ENCODE data around the gene CRKL.

Gene CRKL

DNA sequence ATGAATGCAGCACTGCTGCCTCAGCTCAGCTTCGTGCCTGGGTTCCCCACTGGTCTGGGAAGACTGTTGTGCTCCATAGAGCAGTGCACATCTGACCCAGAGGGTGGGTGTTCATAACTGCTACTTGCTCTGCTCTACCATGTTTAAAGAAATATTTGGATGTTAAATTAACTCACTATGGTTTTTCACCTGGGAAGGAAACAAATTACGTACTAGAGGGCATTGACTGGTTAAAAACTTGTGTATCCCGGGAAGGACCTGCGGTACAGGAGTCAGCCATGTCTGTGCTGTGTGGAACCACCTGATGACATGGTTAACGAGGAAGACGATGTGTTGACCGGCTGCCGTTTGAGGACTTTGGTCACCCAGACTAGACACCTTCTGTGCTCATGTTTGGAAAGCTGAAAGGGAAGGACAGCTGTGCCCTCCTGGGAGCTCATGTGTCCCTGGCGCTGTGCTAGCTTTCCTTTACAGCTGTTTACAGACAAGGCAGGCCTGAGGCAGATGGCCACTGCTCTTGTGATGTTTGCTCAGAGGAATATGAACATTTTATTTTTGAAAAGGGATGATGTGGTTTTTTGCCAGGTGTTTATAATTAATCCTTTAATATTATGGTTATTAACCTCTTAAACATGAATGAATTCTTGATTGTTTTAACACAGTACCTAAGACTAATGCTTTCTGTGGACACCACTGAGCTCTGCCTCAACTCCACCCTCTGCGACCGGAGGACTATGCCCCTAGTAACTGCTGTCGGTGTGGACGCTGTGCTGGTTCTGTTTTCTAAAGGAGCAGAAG is 35.5 kb downstream of the CRKL start:
- DNase-seq (ENCODE audit: low spot score), result no peak

DNA sequence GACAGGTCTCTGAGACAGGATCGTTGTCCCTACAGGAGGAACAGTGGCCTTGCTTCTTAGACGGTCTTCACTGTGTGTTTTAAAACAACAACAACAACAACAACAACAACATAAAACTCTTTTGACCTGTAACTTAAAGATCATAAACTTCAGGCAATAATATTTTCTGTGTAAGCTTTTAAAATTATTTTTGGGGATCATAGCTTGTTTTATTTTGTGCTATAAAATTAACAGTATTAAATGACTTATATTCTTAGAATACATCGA is 36.1 kb downstream of the CRKL start:
- DNase-seq (ENCODE audit: low spot score), result no peak

DNA sequence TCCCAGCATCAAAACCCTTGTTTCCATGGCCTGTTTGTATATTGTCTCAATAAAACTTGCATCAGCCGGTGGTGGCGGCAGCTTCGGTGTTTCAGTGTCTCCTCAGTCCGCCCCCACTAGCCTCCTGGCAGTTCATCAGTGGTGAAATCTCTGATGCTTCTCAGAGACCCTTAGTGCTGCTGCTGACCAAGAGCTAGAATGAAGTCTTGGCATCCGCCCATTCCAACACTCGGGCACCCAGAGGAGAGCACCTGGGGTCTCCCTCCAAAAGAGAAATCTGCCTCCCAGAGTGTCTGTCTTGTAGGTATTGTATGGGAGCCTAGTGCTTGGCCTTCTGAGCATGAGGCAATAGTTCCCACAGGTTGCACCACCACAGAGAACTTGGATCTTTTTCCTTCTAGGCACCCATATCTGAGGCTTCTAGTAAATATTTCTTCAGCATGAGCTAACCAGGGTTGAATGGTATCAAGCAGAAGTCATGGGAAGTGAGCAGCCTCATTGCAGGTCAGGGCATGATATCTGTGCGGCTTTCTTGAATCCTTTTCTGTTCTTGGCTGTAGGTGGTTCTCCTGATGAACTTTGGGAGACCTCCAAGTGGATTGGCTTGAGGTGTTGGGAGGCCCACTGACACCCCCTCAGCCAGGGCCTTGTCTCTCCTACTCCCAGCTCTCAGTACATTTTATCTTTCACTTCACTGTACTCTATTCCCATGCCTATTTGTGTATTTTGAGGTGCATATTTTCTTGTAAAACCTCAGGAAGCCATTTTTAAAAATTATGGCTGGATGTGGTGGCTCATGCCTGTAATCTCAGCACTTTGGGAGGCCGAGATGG is 36.7 kb downstream of the CRKL start:
- no peak for DNase-seq (ENCODE audit: low spot score)

DNA sequence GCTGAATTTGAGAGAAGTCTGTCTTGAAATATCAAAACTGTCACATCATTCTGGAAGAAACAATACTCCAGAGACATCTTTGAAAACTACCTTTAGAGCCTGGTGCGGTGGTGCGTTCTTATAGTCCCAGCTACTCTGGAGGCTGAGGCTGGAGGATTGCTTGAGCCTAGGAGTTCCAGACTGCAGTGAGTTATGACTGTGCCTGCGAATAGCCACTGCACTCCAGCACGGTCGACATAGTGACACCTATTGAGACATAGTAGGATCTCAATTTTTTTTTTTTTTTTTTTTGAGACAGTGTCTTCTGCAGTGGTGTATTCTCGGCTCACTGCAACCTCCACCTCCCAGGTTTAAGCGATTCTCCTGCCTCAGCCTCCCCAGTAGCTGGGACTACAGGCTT is 38.3 kb downstream of the CRKL start:
- DNase-seq (ENCODE audit: low spot score), result no peak

DNA sequence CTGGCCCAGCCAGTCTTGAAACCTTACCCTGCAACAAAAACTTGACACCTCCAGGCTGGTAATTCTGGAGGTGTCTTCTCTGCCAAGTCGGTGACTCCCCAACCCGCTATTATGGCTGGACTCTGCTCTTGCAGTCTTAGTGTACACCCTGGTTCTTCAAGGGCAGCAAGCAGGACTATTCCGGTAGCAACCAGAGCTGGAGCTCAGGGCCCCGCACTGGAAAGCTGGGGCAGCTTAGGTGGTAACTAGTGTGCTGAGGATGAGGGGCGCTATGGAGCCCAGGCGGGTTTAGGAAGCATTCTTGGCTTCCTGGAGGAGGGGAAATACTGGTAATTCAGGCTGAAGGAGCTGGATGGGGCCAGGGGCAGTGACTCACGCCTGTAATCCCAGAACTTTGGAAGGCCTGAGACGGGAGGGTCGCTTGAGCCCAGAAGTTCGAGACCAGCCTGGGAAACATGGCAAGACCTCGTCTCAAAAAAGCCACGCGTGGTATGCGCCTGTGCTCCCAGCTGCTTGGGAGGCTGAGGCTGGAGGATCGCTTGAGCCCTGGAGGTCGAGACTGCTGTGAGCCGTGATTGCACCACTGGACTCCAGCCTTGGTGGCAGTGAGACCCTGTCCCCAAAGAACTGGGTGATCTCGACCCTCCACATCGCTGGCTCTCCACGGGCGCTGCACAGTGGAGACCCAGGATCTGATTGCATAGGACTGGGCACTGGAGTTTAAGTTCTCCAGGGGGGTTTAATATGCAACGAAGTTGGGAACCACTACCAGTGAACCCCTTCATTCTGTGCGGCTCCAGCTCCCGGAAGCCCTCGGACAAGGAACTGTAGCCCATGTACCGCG is 39.3 kb downstream of the CRKL start:
- DNase-seq (ENCODE audit: low spot score), result no peak

DNA sequence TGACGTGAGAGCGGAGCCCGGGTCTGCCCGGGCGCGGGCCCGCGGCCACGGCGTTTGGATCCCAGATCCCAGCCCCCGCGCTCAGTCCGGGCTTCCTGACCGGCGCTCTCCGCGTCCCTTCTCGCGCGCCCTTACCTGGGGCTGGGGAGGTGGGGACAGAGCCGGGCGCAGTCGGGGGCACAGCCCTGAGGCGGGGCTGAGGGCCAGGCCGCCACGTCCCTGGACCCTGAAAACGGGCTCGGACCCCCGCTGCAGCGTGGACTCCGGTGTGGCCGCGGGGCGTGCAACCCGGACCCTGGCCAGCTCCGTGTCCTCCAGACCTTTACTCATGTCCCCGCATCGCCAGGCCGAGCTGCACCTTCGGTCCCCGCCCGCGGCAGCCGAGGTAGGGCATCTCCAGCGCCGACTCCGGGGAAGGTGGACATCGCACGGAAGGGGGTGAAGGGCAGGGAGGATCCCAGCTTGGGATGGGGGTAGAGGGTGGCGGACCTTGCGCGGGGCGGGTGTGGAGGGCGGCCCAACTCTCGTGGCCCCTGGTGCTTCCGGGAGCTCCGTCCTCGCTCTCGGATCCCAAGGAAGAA is 40.0 kb downstream of the CRKL start:
- DNase-seq (ENCODE audit: low spot score), result no peak

DNA sequence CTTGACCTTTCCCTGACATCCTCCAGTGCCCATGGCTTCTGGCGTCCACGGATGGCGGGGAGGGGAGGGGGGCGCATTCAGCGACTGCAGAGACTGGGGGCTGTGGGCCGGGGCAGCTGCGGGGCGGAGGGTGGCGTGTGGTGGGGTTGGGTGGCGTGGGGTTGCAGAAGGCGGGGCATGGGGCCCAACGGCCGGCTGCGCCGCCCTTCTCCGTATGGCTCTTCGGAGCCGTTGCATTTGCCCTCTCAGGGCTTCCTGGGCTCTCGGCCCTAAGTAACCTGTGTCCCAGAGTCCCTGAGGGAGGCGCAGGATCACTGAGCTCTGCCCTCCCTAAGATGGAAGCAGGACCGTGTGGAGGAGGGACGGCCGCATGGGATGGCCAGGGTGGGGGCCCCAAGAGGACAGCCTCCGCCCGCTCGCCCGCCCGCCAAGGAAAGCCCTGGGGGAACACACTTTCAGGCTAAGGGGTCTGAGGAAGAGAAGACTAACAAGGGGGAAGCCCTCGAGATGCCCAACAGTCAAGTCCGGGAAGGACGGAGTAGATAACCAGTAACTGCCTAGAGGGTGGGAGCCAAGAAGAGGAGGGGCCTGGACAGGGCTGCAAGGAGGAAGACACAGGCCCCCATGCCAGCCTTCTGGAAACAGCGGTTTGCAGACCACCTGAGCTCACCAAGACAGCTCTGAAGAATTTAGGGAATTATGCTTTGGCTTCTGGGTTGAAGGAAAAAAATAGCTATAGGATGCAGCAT is 40.6 kb downstream of the CRKL start:
- no peak for DNase-seq (ENCODE audit: low spot score)

DNA sequence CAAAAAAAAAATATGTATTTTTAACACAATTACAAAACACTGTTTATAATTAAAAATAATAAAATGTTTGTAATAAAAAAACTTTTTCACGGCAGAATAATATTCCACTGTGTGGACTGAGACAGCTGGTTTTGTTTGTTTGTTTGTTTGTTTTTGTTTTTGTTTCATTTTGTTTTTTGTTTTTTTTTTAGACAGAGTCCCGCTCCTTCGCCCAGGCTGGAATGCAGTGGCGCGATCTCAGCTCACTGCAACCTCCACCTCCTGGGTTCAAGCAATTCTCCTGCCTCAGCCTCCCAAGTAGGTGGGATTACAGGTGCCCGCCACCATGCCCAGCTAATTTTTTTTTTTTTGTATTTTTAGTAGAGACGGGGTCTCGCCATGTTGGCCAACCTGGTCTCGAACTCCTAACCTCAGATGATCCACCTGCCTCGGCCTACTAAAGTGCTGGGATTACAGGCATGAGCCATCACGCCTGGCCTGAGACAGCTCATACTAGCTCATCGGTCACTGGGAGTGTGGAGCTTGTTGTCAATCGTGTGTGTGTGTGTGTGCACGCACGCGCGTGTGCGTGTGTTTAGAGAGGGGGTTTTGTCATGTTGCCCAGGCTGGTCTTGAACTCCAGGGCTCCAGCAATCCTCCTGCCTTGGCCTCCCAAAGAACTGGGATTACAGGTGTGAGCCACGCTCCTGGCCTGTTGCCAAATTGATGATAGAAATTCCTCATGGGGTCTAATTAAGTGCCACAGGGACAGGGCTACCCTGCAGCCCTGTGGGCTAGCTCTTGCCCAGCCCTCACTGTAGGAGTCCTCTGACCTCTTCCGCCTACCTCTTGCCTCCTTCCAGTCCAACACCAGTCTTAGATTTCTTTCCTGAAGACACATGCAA is 42.6 kb downstream of the CRKL start:
- no peak for DNase-seq (ENCODE audit: low spot score)

DNA sequence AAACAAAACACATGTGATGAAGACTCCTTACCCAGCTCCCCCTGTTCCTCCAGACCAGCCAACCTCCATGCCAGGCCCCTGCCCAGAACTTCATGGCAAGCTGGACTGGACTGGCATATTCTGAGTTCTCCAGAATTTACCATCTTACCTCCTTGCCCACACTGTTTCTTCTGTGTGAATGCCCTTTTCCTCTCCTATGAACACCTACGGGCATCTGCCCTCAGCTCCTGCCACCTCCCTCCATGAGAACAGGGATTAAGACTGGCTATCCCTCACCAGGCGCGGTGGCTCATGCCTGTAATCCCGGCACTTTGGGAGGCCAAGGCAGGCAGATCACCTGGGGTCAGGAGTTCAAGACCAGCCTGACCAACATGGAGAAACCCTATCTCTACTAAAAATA is 43.4 kb downstream of the CRKL start:
- no peak for DNase-seq (ENCODE audit: low spot score)

DNA sequence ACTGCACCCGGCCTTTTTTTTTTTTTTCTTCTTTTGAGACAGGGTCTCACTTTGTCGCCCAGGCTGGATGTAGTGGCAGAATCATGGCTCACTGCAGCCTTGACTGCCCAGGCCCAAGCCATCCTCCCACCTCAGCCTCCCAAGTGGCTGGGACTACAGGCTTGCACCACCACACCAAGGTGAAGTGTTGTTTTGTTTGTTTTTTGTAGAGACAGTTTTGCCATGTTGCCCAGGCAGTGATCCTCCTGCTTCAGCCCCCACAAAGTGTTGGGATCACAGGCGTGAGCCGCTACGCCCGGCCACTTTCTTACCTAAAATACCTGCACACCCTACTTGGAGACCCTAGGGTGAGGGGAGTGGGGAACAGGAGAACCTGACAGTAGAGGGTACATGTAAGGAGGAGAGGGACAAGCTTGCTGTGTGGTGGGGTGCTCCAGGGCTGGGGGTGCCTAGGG is 45.3 kb downstream of the CRKL start:
- no peak for DNase-seq (ENCODE audit: low spot score)

DNA sequence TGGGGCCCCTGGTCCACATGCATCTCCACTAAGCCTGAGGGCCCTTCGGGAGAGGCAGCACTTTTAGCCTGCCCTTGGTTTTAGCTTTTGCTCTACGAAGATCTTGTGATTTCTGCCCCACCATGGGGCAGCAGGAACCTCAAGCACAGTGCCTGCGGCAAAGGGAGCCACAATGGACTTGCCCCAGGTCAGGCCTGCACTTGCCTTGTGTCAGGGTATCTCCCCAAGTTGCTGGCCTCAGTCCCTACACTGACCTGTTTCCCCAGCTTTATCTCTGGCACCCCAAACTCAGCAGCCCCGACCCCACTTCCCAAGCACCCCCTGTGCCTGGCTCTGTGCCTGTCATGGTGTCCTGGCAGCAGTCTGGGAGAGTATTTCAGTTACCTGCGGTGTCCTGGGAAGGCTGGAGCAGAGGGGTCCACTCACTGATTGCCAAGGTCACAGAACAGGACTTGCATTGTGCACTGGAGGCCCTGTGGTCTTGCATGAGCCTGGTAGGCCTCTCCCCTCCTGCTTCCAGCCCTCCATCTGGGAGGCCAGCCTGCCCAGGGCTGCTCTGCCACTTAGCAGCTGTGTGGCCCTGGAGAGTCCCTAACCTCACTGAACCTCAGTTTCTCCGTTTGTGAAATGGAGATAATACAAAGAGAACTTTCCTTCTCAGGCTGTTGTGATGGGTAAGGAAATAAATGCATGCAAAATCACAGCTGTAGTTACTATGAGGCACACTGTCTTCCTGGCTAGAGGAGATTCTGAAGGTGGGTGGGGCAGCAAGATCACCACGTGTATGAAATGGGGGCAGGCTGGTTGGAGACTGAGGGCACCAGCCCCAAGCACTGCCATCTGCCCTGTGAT is 46.2 kb downstream of the CRKL start:
- no peak for DNase-seq (ENCODE audit: low spot score)

DNA sequence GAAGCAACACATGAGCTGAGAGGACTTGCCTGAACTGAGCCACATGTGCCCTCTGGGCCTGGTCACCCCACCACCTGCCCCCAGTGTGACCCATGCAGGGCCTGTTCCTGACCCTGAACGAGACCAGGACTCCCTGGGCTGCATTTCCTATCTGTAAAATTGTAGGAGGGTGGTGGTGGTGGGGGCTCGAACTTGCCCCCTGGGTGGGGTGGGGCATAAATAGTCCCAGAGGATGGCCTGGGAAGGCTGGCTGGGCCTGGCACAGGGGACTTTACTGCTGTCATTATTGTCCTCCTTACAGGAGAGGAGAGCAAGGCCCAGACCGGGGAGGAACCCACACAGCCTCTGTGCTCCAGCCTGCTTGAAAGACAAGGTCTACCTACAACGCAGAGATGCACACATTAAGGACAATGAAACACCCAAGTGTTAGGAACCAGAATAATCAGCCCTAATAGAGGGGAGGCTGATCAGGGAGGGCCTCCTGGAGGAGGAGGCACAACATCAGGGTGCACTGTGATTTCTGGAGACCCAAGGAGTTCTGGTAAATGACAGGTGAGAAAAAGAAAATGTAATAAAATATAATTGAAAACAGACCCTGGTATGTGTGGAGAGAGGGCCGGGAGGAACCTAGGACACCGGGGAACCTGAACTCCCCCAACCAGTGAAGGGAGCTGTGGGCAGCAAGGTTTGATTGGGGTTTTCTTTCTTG is 47.0 kb downstream of the CRKL start:
- DNase-seq (ENCODE audit: low spot score), result no peak

DNA sequence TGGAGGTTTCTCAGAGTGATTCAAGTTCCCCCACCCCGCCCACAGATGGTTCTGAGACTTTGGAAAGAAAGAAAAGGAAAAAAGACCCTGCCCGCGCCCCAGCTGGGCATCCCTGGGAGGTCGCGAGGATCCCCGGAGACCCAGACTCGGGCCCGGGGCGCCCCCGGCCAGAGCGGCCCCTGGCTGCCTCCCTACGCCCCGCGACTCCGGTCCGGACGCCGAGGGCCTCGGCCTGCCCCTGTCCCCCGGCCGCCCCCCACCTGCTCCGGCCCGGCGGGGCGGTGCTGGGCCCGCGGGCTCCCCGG is 47.5 kb downstream of the CRKL start:
- no peak for DNase-seq (ENCODE audit: low spot score)

DNA sequence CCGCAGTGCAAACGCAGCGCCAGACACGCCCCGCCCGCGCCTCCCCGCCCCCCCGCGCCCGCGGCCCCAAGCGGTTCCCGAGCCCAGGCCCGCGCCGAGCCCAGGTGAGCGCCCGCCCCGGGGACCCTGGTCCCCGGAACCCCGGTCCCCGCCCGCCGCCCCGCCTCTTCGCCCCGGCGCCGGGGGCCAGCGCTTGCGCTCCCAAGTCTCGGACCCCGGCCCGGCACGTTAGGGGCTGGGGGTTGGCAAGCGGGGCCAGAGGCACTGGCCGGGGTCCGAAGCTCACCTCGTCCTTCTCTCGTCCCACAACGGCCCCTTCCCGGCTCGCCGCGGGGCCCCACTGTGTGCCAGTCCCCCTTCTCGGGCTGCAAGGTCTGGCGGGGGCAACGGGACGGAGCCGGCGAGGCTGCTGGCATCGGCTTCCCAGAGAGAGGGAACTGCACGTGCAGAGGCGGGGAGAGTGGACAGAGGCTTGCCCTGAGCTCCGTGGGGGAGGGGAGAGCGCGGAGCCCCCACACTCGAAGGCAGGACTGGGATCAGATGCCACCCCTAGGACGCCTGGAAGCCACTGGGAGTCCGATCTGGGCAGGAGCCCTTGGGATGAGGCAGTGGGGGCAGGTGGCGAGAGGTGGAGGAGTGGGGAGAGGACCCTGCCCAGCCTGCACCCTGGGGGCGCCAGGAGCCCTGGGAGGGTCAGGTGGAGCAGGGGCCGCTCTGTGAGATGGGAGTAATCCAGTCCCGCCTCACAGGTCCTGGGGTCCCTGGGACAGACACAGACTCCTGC is 48.1 kb downstream of the CRKL start:
- no peak for DNase-seq (ENCODE audit: low spot score)

DNA sequence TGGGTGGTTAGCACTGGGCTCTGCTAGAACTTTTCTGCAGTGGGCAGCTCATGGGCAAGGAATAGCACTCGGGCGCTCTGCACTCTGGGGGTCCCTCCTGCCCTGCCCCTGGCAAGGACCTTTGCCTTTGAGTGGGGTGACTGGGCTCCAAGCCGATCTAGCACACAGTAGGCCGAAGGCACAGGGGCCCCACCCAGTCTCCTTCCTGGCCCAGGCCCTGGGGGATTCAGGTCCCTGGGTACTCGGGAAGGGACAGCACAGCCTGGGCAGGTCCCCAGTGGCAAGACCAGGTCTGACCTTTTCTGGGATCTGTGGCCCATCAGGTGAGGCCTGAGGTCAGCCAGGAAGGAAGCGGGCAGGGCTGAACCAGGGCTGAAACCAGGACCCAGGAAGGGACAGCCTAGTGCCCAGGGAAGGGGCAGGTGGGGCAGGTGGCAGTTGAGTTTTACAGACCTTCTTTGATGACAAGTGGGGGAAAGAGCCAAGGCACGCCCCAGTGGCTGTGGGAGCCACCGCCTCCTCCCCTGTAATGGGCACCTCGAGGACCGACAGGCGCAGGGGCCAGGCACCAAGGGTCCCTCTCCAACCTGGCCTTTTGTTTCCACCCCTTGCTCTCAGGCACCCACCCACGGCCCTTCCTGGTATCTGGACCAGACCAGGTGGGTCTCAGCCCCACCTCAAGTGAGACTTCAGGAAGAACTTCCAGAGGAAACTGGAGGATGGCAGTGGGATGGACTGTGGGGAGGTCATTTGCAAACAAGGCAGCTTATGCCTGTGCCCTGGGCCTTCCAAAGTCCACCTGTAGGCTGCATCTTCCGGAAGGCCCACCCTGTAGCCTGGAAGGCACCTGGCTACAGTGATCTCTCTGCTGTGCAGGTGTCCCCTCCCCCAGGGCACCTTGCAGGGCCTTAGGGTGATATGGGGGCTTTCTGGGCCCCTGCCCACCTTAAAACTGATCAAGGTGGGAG is 49.0 kb downstream of the CRKL start:
- no peak for DNase-seq (ENCODE audit: low spot score)

DNA sequence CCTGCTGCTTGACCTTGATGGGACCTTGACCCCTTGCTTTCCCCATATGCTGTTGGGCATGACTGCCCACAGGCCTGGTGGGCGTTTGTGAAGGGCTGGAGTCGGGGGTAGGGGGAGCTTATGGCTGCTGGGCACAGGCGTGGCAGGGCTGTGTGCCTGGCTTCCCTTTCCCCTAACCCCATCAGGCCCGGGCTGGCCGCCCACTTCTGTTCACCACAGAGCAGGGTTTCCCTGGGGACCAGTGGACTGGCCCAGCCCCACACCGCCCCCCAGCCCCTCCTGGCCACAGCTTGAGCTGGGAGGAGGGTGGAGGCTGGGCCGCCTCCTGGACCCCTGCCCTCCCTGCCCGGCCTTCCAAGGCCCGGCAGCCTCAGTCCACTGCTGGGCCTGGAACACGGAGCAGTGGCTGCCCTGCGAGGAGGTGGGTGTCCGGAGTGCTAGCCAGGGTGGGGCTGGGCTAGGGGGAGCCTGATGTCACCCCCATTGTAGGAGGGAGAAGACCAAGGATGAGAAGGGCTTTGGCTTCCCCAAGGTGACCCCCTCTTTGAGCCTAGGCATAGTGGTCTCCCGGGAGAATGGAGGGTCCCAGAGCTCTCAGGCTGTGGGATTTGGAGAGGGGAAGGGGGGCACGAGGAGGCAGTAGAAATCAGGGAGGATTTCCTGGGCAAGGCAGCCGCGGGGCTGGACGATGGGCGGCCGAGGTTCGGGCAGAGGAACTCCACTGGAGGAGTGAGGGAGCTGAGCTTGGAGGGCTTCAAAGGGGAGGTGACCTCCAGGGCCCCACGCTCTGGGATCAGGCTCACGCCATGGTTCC is 49.9 kb downstream of the CRKL start, which contains the start of gene AIFM3:
TSS of gene AIFM3 (plus strand) at position 373 of the 814 bp plus-strand sequence. CDS start 690 bp downstream, outside the sequence.
- DNase-seq (ENCODE audit: low spot score), result no peak

All from COLO829 (cell line).